22Rv1 (cell line): ENCODE results near the gene TDRD1.

ENCODE experiments used
- CTCF ChIP-seq: fragments of 450-650 bp; IDR thresholded peaks from 2 replicates; pipeline ENCODE4 v1.5.1; 2017; ENCODE audit warnings: mild to moderate bottlenecking
- ZFX ChIP-seq: fragments of 450-650 bp; IDR thresholded peaks from 2 replicates; pipeline ENCODE4 v1.6.1; 2017; ENCODE audit warnings: antibody characterized with exemption, borderline replicate concordance

DNA sequence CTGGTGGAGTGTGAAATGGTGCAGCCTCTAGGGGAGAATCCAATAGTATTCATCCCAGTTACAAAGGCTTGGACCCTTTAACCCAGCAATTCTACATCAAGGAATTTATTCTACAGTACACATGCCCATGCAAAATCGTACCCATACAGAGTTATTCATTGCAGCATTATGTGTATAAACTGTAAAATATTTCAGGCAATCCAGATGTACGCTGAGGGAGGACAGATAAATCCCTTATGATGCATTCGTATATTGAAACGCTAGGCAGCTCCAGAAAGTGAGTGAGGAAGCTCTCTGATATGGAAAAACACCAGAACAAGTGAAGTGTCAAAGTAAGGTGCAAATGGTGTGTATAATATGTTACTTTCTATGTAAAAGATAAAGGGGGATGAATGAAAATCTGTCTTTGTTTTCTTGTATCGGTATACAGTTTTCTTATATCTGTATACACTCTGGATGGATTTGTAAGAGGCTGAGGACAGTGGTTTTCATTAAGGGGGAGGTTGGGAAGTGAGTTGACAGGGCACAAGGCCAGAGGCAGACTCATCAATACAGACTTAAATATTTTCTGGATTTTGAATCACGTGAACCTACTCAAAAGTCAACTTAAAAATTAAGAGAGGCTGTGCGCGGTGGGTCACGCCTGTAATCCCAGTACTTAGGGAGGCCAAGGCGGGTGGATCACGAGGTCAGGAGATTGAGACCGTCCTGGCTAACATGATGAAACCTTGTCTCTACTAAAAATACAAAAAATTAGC, 77.0 kb downstream of the TDRD1 start:
- TF ChIP-seq CTCF: no peak
- TF ChIP-seq ZFX: no peak
